ENCODE measurements around the gene COL4A6. TPM values are rescaled to one million over a fixed set of nuclear protein-coding genes. Genes with fewer than 3 reads are reported as not detected.

Gene COL4A6
- total RNA-seq, 1 experiment from 2014 or later: 2.4 TPM

DNA sequence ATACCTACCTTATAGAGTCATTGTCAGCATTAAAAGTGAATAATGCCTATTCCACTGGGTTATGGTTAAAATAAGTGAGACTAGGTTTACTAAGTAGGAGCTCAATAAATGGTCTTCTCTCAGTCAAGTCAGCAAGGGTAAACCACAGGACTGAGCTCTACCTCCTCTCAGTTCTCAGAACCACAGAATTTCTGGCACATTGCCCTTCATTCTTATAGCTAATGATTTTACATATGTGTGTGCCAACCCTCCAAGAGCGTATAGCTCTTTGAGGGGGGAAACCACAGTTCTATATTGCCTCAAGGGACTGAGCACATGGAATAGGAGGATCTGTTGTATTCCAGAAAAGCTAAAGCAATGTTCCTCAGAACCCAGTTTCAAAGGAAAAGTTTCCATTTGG lies 221.8 kb downstream of the COL4A6 start:
- Histone ChIP-seq H3K9me3 (ENCODE audit: control insufficient read depth in 1 of 2, insufficient read depth in 1 of 2, low read depth in 1 of 2, low read length in 2 of 2) (no peaks in the 10 kb centered on the region), H3K79me2 (ENCODE audit: insufficient read depth, low read length) (no peaks in the 10 kb centered on the region), H4K20me1 (ENCODE audit: insufficient read depth) (no peaks in the 10 kb centered on the region), H3K4me2 (ENCODE audit: low read length) (no peak overlapping the region), H3K9ac (ENCODE audit: low read length) (no peak overlapping the region), H3K27ac (ENCODE audit: low read depth, low read length) (no peak overlapping the region), H3K4me1 (ENCODE audit: control insufficient read depth in 1 of 2, insufficient read depth in 2 of 2, low read length in 2 of 2) (no peaks in the 10 kb centered on the region), H3K4me3 (replicated peaks in 1 of 2; ENCODE audit: low read depth in 1 of 2, low read length in 2 of 2) (no peak overlapping the region), H3K27me3 (ENCODE audit: insufficient read depth, low read length) (no peaks in the 10 kb centered on the region), H3K36me3 (ENCODE audit: control insufficient read depth in 1 of 2, insufficient read depth in 2 of 2, low read length in 2 of 2) (no peaks in the 10 kb centered on the region), H3K9me2 (ENCODE audit: insufficient read depth) (no peaks in the 10 kb centered on the region), H2AFZ (ENCODE audit: low read depth, low read length, poor library complexity, severe bottlenecking) (no peak overlapping the region)
- TF ChIP-seq POLR2A (IDR thresholded peaks at IDR 0.05; ENCODE audit: borderline replicate concordance, extremely low read depth, insufficient read depth, insufficient read length) (no peak), POLR2AphosphoS5 (IDR thresholded peaks at IDR 0.05; ENCODE audit: low read depth, low read length) (no peak), SIN3A (IDR thresholded peaks at IDR 0.05; ENCODE audit: low read depth) (no peak), YY1 (IDR thresholded peaks at IDR 0.05; ENCODE audit: extremely low read depth, insufficient replicate concordance, low read depth, low read length) (no peak), TCF7L2 (IDR thresholded peaks at IDR 0.05; ENCODE audit: borderline replicate concordance, extremely low read depth, insufficient read depth, insufficient read length) (no peak)
- TF ChIP-seq, protein P1, sequence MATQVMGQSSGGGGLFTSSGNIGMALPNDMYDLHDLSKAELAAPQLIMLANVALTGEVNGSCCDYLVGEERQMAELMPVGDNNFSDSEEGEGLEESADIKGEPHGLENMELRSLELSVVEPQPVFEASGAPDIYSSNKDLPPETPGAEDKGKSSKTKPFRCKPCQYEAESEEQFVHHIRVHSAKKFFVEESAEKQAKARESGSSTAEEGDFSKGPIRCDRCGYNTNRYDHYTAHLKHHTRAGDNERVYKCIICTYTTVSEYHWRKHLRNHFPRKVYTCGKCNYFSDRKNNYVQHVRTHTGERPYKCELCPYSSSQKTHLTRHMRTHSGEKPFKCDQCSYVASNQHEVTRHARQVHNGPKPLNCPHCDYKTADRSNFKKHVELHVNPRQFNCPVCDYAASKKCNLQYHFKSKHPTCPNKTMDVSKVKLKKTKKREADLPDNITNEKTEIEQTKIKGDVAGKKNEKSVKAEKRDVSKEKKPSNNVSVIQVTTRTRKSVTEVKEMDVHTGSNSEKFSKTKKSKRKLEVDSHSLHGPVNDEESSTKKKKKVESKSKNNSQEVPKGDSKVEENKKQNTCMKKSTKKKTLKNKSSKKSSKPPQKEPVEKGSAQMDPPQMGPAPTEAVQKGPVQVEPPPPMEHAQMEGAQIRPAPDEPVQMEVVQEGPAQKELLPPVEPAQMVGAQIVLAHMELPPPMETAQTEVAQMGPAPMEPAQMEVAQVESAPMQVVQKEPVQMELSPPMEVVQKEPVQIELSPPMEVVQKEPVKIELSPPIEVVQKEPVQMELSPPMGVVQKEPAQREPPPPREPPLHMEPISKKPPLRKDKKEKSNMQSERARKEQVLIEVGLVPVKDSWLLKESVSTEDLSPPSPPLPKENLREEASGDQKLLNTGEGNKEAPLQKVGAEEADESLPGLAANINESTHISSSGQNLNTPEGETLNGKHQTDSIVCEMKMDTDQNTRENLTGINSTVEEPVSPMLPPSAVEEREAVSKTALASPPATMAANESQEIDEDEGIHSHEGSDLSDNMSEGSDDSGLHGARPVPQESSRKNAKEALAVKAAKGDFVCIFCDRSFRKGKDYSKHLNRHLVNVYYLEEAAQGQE (IDR thresholded peaks at IDR 0.05; ENCODE audit: low read depth): no peak
- POLR2A ChIA-PET: no interaction called here
- CTCF ChIA-PET: interaction anchor here (0.7 to 2.2 kb wide), 2 partner anchors 8 to 17 kb away, joined by 3 to 6 read pairs; no protein-coding TSS in a partner anchor
- no peak for ATAC-seq
- BruUV-seq (replicated peaks): no TSS peak
- no peak for DNase-seq (ENCODE audit: low read depth, low spot score)
- intact Hi-C loops (cut with micrococcal nuclease): no loop called here
- RAD21 ChIA-PET (ENCODE audit: low non-redundant PET in 1 of 2, low total read pairs in 2 of 2, uncharacterized antibody in 2 of 2, unreplicated experiment in 2 of 2): no interaction called here

DNA sequence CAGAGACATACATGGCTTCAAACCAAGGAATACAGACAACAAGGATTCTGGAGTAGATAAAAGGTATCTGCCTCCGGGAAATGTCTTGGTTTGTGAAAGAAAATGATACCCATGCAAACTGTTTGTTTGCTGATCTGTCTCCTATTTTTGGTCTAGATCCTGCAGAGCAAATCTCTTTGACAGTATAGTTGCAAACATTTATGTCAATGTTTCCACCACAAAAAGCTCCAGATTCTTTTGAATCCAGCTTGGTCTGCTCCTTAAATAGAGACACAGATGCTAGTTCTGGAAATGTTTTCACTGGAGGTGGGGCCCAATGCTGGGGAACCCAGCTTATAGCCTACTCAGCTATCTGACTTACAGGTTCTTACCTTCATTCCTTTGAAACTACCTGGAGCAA lies 226.9 kb downstream of the COL4A6 start:
- H3K27ac ChIP-seq (ENCODE audit: low read depth, low read length): no peak overlapping the region
- no peak overlapping the region for H3K4me2 ChIP-seq (ENCODE audit: low read length)
- ChIA-PET POLR2A (no interaction called here), RAD21 (ENCODE audit: low non-redundant PET in 1 of 2, low total read pairs in 2 of 2, uncharacterized antibody in 2 of 2, unreplicated experiment in 2 of 2) (no interaction called here), CTCF (no interaction called here)
- no peaks in the 10 kb centered on the region for H4K20me1 ChIP-seq (ENCODE audit: insufficient read depth)
- no peaks in the 10 kb centered on the region for H3K9me2 ChIP-seq (ENCODE audit: insufficient read depth)
- intact Hi-C loops (cut with micrococcal nuclease): no loop called here
- no peak overlapping the region for H2AFZ ChIP-seq (ENCODE audit: low read depth, low read length, poor library complexity, severe bottlenecking)
- H3K9me3 ChIP-seq (ENCODE audit: control insufficient read depth in 1 of 2, insufficient read depth in 1 of 2, low read depth in 1 of 2, low read length in 2 of 2): no peaks in the 10 kb centered on the region
- H3K4me3 ChIP-seq (replicated peaks in 1 of 2; ENCODE audit: low read depth in 1 of 2, low read length in 2 of 2): no peak overlapping the region
- no peaks in the 10 kb centered on the region for H3K36me3 ChIP-seq (ENCODE audit: control insufficient read depth in 1 of 2, insufficient read depth in 2 of 2, low read length in 2 of 2)
- no peaks in the 10 kb centered on the region for H3K4me1 ChIP-seq (ENCODE audit: control insufficient read depth in 1 of 2, insufficient read depth in 2 of 2, low read length in 2 of 2)
- no peak overlapping the region for H3K9ac ChIP-seq (ENCODE audit: low read length)
- no TSS peak for BruUV-seq (replicated peaks)
- no peaks in the 10 kb centered on the region for H3K79me2 ChIP-seq (ENCODE audit: insufficient read depth, low read length)
- DNase-seq (ENCODE audit: low read depth, low spot score): no peak
- H3K27me3 ChIP-seq (ENCODE audit: insufficient read depth, low read length): no peaks in the 10 kb centered on the region
- no peak for ATAC-seq
- TF ChIP-seq ELF1 (IDR thresholded peaks at IDR 0.05; ENCODE audit: borderline replicate concordance, low read depth) (no peak), CEBPB (IDR thresholded peaks at IDR 0.05; ENCODE audit: low read depth) (no peak), SIN3A (IDR thresholded peaks at IDR 0.05; ENCODE audit: low read depth) (no peak), SP1 (IDR thresholded peaks at IDR 0.05; ENCODE audit: low read depth) (no peak), ZFX (IDR thresholded peaks at IDR 0.05) (no peak), JUND (IDR thresholded peaks at IDR 0.05) (no peak)
- TF ChIP-seq, protein P1 (IDR thresholded peaks at IDR 0.05; ENCODE audit: low read depth): no peak
